Endothelial cell of umbilical vein (primary cell): Measurements from ENCODE around the gene DNM2. TPM values are rescaled to one million over a fixed set of nuclear protein-coding genes. Genes with fewer than 3 reads are reported as not detected.

Source experiments
- BruUV-seq: library from RNA; stranded (reverse); fragments of 400-500 nt; replicated peaks from 2 replicates; lab custom pipeline; 2021; lab: Mats Ljungman, UMichigan
- CTCF ChIA-PET: fragments of 300-600, 350-600 bp; sonication (Branson Sonifier 250); formaldehyde crosslinking; loops from one replicate; lab custom pipeline; 2021; ENCODE audit warnings: antibody characterized with exemption, inconsistent platforms; lab: Charles Lee
- POLR2A ChIA-PET: fragments of 300-600, 350-600 bp; sonication (Branson Sonifier 250); formaldehyde crosslinking; loops from one replicate; lab custom pipeline; 2021; ENCODE audit warnings: antibody characterized with exemption, inconsistent platforms; lab: Charles Lee
- DNase-seq: peaks from one replicate; pipeline ENCODE4 v3.0.0-alpha.2; 2011; ENCODE audit warnings: low read depth, low spot score
- FAIRE-seq: peaks from 2 replicates; lab custom pipeline; 2011; peaks lifted over from hg19 to GRCh38; lab: Jason Lieb, UNC
- H2AFZ ChIP-seq: 2 replicates; pipeline ENCODE4 v1.6.0; 2012; ENCODE audit warnings: low read depth, low read length, control low read depth, inconsistent platforms
- H3K27ac ChIP-seq: 2 replicates; pipeline ENCODE4 v1.5.1; 2011; ENCODE audit warnings: low read depth, mild to moderate bottlenecking, control low read depth, low read length, moderate library complexity; ENCODE audit not compliant: insufficient read depth
- H3K27me3 ChIP-seq, 2 experiments: 2 replicates each; pipeline versions ENCODE4 v1.6.0 to v1.6.1; 2011; ENCODE audit warnings: low read length in 2 of 2, mixed read lengths in 1 of 2; ENCODE audit not compliant: control insufficient read depth in 2 of 2, insufficient read depth in 2 of 2
- H3K36me3 ChIP-seq, 2 experiments: 2 replicates in 1 of 2; 3 replicates in 1 of 2; pipeline ENCODE4 v1.5.1; 2011; ENCODE audit warnings: low read length in 2 of 2, mild to moderate bottlenecking in 1 of 2, moderate library complexity in 1 of 2; ENCODE audit not compliant: control insufficient read depth in 2 of 2, insufficient read depth in 2 of 2; ENCODE audit errors: extremely low read depth in 1 of 2
- H3K4me1 ChIP-seq: 3 replicates; pipeline ENCODE4 v1.5.1; 2011; ENCODE audit warnings: mild to moderate bottlenecking, low read length; ENCODE audit not compliant: control insufficient read depth, insufficient read depth; ENCODE audit errors: extremely low read depth
- H3K4me2 ChIP-seq: 2 replicates; pipeline ENCODE4 v1.6.1; 2011; ENCODE audit warnings: low read length, control low read depth, mixed read lengths; ENCODE audit not compliant: insufficient read depth
- H3K4me3 ChIP-seq, 3 experiments: fragments of 200-600 bp in 1 of 3; sonication (generic), shearing (Covaris generic) in 1 of 3; replicated peaks in 1 of 3; 2 replicates each; pipeline ENCODE4 v1.5.1; 2011 to 2016; ENCODE audit warnings: control low read depth in 3 of 3, low read length in 3 of 3, mild to moderate bottlenecking in 2 of 3, inconsistent platforms in 1 of 3, low read depth in 1 of 3, moderate library complexity in 1 of 3; ENCODE audit not compliant: insufficient read depth in 1 of 3
- H3K79me2 ChIP-seq: 2 replicates; pipeline ENCODE4 v1.6.0; 2012; ENCODE audit warnings: low read length, inconsistent platforms; ENCODE audit not compliant: control insufficient read depth, insufficient read depth
- H3K9ac ChIP-seq: replicated peaks from 2 replicates; pipeline ENCODE3; 2011; ENCODE audit warnings: low read length, control low read depth; ENCODE audit not compliant: insufficient read depth; ENCODE audit errors: extremely low read depth
- H3K9me1 ChIP-seq: replicated peaks from 3 replicates; pipeline ENCODE4 v1.6.0; 2011; ENCODE audit warnings: mild to moderate bottlenecking, low read length; ENCODE audit not compliant: control insufficient read depth, insufficient read depth; ENCODE audit errors: extremely low read depth
- H3K9me3 ChIP-seq: replicated peaks from 2 replicates; pipeline ENCODE4 v1.5.1; 2012; ENCODE audit warnings: low read length, inconsistent platforms; ENCODE audit not compliant: control insufficient read depth, insufficient read depth
- H4K20me1 ChIP-seq: replicated peaks from 2 replicates; pipeline ENCODE3; 2011; ENCODE audit warnings: mild to moderate bottlenecking, low read length; ENCODE audit not compliant: control insufficient read depth, insufficient read depth; ENCODE audit errors: extremely low read depth
- CTCF ChIP-seq, 2 donors: IDR thresholded peaks; 1 replicate in 1 of 2; 2 replicates in 1 of 2; pipeline ENCODE4 v1.5.1; 2011; ENCODE audit warnings: low read length in 2 of 2, mild to moderate bottlenecking in 2 of 2, moderate library complexity in 2 of 2, control low read depth in 1 of 2, inconsistent platforms in 1 of 2, low read depth in 1 of 2; ENCODE audit not compliant: insufficient read depth in 1 of 2; ENCODE audit errors: extremely low read depth in 1 of 2
- EZH2 ChIP-seq: IDR thresholded peaks from 2 replicates; pipeline ENCODE4 v1.6.1; 2012; ENCODE audit warnings: borderline replicate concordance, low read depth, mild to moderate bottlenecking, moderate library complexity, low read length, inconsistent platforms; ENCODE audit not compliant: severe bottlenecking
- GATA2 ChIP-seq: IDR thresholded peaks from 2 replicates; pipeline ENCODE4 v1.7.0; 2011; ENCODE audit warnings: low read depth, mild to moderate bottlenecking, moderate library complexity, mixed read lengths, low read length; ENCODE audit not compliant: insufficient read length, insufficient read depth
- JUN ChIP-seq: IDR thresholded peaks from 2 replicates; pipeline ENCODE4 v1.6.1; 2011; ENCODE audit warnings: borderline replicate concordance, low read depth; ENCODE audit not compliant: insufficient read length, insufficient read depth
- MAX ChIP-seq: IDR thresholded peaks from 2 replicates; pipeline ENCODE4 v1.6.1; 2011; ENCODE audit not compliant: insufficient read depth, insufficient read length
- MYC ChIP-seq: IDR thresholded peaks from one replicate; pipeline ENCODE4 v1.6.1; 2011; ENCODE audit warnings: mild to moderate bottlenecking, low read depth, low read length
- POLR2A ChIP-seq: IDR thresholded peaks from 2 replicates; pipeline ENCODE4 v1.6.1; 2012; ENCODE audit warnings: low read depth, mild to moderate bottlenecking, control low read depth, low read length
- POLR2AphosphoS5 ChIP-seq: IDR thresholded peaks from 2 replicates; pipeline ENCODE4 v1.6.1; 2012; ENCODE audit warnings: low read depth, mild to moderate bottlenecking, control low read depth, low read length, moderate library complexity; ENCODE audit not compliant: insufficient read depth
- dilution Hi-C: fragments of 300-500 bp; cut with MboI; formaldehyde crosslinking; loops from one replicate; pipeline ENCODE4 v1.15.0; 2019; ENCODE audit warnings: low sequenced_read_pairs; ENCODE audit not compliant: extremely low pct_ligation_motif_present
- intact Hi-C: fragments of 100-400 bp; cut with micrococcal nuclease; formaldehyde crosslinking; loops from one replicate; pipeline ENCODE4 v1.10.0; 2022
- polyA plus RNA-seq, 4 experiments: library from polyadenylated mRNA; depleted of rRNA in 3 of 4; stranded (reverse) in 3 of 4; unstranded in 1 of 4; fragments of >200 nt; gene quantifications; 2 replicates each; pipeline versions ENCODE4 v1.2.1 to v1.2.3, GENCODE V29; 2011 to 2012; ENCODE audit warnings: missing spikeins in 1 of 4
- total RNA-seq: library from RNA; stranded (reverse); gene quantifications from 2 replicates; pipeline ENCODE4 v1.2.3, GENCODE V29; 2021

Gene DNM2
- total and polyA plus RNA-seq, 2 donors (not counting 3 experiments of a cell fraction or from before 2014, with no cell fraction given): 81.8 to 175 TPM

GRCh38 chr19:10764340-10764894 lies 46.5 kb downstream of the DNM2 start:
- Histone ChIP-seq H3K27me3 (no peaks in the 10 kb centered on the region), H3K79me2 (peaks cover 29% of the 10 kb centered on the region), H3K4me1 (no peaks in the 10 kb centered on the region), H3K36me3 (peaks cover 2% of the 10 kb centered on the region in 2 experiments), H2AFZ (no peak overlapping the region), H3K4me3 (no peak overlapping the region), H3K27ac (no peak overlapping the region), H3K9me3 (no peaks in the 10 kb centered on the region), H4K20me1 (no peaks in the 10 kb centered on the region), H3K4me2 (no peak overlapping the region), H3K9ac (no peak overlapping the region), H3K9me1 (no peaks in the 10 kb centered on the region)
- dilution Hi-C loops (no loop called here), intact Hi-C loops (no loop called here)
- TF ChIP-seq MAX (no peak), POLR2AphosphoS5 (no peak), JUN (no peak), MYC (no peak), GATA2 (no peak), EZH2 (no peak), POLR2A (no peak), CTCF (IDR thresholded peaks at IDR 0.05; ENCODE audit: extremely low read depth in 1 of 2, insufficient read depth in 1 of 2, low read depth in 1 of 2, low read length in 2 of 2) (no peak)
- BruUV-seq: no TSS peak
- ChIA-PET CTCF (no interaction called here), POLR2A (no interaction called here)
- FAIRE-seq: no peak
- DNase-seq: no peak
